Colonic mucosa (tissue), 4 donors: ENCODE data around the gene CRAMP1. TPM values are rescaled to one million over a fixed set of nuclear protein-coding genes. Genes with fewer than 3 reads are reported as not detected.
A peak's percentile ranks its signal among the peaks of the same experiment; 100 is the strongest.

ENCODE experiments used
- DNase-seq: peaks from one replicate; pipeline ENCODE4 v3.0.0-alpha.2; 2020
- H3K27ac ChIP-seq: fragments of 200-600 bp; one replicate; pipeline ENCODE4 v1.8.0; 2021
- H3K27me3 ChIP-seq: fragments of 200-600 bp; one replicate; pipeline ENCODE4 v1.8.0; 2021
- H3K36me3 ChIP-seq: fragments of 200-600 bp; one replicate; pipeline ENCODE4 v1.8.0; 2021
- H3K4me1 ChIP-seq: fragments of 200-600 bp; one replicate; pipeline ENCODE4 v1.8.0; 2021; ENCODE audit warnings: mild to moderate bottlenecking
- H3K4me3 ChIP-seq: fragments of 200-600 bp; one replicate; pipeline ENCODE4 v1.8.0; 2021
- H3K9ac ChIP-seq, 2 donors: one replicate each; pipeline ENCODE4 v1.7.0; 2013; ENCODE audit warnings: control low read depth in 2 of 2, low read depth in 2 of 2, low read length in 2 of 2
- H3K9me3 ChIP-seq: fragments of 200-600 bp; one replicate; pipeline ENCODE4 v1.8.0; 2021
- intact Hi-C: fragments of 100-400 bp; cut with DNase I; formaldehyde crosslinking; loops from one replicate; pipeline ENCODE4 v1.14.1; 2022
- total RNA-seq, 2 donors: library from RNA; stranded (reverse); fragmentation: NEBNext Ultra II Directional in 1 of 2; extraction: Animal tissue kit (Norgen Biotek cat#: 25700) in 1 of 2; gene quantifications; one replicate each; pipeline ENCODE4 v1.2.1, GENCODE V29; 2021
- TF ChIP-seq, protein P1 (sequence below): fragments of 200-600 bp; IDR thresholded peaks from one replicate; pipeline ENCODE4 v1.8.0; 2022; ENCODE audit warnings: antibody characterized with exemption, mild to moderate bottlenecking
- donor health status: healthy.
- donor health status: DM: no; HTN: no; CAD: no.
- donor health status: DM: no; HTN: no; CAD: no.

Gene CRAMP1
- total RNA-seq, 2 donors from 2014 or later, result 13.6 to 17.1 TPM

DNA sequence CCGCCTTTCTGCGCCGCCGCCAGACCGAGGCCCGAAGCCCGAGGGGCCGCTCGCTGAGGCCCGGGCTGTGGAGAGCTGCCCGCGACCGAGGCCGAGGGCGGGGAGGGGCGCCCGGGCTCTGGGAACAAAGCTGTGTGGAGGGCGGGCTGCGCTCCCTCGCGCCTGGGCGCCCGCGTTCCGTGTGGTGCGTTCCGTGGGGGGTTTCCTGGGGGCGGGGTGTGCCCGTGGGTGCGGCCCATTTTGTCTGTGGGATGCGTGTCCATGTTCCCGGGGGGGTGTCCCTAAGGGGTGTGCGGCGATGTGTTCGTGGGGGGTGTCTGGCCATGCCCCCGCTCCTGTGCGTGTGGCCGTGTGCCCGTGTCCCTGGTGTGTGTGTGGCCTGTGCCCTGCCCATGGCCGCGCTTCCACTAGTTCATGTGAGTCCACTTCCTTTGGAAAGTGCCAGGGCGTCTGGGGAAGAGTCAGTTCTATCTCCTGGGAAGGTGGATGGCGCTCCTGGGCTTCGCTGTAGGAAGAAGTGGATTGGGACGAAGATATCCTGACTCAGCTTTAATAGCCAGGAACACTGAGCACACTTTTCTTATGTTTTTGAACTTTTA is 66.4 kb downstream of the CRAMP1 start:
- intact Hi-C loops, result no loop called here
- Histone ChIP-seq H3K4me3 (peak overlapping the region; percentile 86), H3K27ac (peak overlapping the region; percentile 63), H3K36me3 (peaks cover 5% of the 10 kb centered on the region), H3K4me1 (no peaks in the 10 kb centered on the region), H3K9me3 (no peaks in the 10 kb centered on the region), H3K27me3 (no peaks in the 10 kb centered on the region), H3K9ac (peak overlapping the region; percentile 76 to 85)
- DNase-seq, result peak; percentile 50
- TF ChIP-seq, protein P1, sequence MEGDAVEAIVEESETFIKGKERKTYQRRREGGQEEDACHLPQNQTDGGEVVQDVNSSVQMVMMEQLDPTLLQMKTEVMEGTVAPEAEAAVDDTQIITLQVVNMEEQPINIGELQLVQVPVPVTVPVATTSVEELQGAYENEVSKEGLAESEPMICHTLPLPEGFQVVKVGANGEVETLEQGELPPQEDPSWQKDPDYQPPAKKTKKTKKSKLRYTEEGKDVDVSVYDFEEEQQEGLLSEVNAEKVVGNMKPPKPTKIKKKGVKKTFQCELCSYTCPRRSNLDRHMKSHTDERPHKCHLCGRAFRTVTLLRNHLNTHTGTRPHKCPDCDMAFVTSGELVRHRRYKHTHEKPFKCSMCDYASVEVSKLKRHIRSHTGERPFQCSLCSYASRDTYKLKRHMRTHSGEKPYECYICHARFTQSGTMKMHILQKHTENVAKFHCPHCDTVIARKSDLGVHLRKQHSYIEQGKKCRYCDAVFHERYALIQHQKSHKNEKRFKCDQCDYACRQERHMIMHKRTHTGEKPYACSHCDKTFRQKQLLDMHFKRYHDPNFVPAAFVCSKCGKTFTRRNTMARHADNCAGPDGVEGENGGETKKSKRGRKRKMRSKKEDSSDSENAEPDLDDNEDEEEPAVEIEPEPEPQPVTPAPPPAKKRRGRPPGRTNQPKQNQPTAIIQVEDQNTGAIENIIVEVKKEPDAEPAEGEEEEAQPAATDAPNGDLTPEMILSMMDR, result no peak

DNA sequence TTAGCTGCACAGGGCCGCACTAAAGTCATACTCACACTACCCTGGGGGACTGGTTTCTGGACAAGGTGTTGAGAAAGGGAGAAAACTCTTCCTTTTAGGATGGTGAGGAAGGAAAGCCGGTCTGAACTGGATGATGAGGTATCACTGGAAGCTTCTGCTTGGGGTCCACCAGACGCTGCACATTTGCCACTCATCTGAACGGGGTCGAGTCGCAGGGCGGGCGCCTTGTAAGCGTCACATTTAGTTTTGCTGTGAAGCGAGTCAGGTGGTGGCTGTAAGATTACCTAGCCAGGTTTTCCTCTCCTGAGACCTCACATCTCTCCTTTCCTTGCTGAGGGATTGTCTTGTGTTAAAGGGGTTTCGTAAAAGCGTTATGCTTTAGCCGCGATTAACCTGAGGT is 68.2 kb downstream of the CRAMP1 start:
- intact Hi-C loops, result no loop called here
- Histone ChIP-seq H3K9me3 (no peaks in the 10 kb centered on the region), H3K4me1 (no peaks in the 10 kb centered on the region), H3K27ac (no peak overlapping the region), H3K36me3 (no peaks in the 10 kb centered on the region), H3K9ac (no peak overlapping the region), H3K4me3 (no peak overlapping the region), H3K27me3 (no peaks in the 10 kb centered on the region)
- TF ChIP-seq, protein P1, result no peak
- no peak for DNase-seq

DNA sequence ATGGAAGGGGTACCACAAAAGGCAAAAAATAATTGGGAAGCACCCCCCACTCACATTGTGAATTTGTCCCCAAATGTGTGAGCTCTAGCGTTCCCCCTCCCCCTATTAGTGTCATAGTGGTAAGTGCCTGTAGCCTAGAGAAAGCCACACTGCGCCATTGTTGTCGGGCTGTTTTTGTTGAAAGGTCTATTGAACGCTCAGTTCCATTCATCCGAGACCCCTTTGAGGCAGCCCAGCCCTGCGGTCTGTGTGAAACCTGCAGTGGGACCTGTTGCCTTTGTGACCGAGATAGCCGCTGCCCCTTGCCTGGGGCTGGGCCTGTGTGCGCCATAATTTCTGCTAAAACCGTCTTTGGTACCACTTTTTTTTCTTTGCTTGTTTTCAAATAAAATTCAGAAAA is 68.9 kb downstream of the CRAMP1 start:
- H3K9me3 ChIP-seq, result no peaks in the 10 kb centered on the region
- H3K9ac ChIP-seq, result no peak overlapping the region
- no peaks in the 10 kb centered on the region for H3K4me1 ChIP-seq
- no peaks in the 10 kb centered on the region for H3K27me3 ChIP-seq
- intact Hi-C loops, result no loop called here
- no peak overlapping the region for H3K27ac ChIP-seq
- TF ChIP-seq, protein P1, result no peak
- H3K4me3 ChIP-seq, result no peak overlapping the region
- no peaks in the 10 kb centered on the region for H3K36me3 ChIP-seq
- DNase-seq, result no peak

DNA sequence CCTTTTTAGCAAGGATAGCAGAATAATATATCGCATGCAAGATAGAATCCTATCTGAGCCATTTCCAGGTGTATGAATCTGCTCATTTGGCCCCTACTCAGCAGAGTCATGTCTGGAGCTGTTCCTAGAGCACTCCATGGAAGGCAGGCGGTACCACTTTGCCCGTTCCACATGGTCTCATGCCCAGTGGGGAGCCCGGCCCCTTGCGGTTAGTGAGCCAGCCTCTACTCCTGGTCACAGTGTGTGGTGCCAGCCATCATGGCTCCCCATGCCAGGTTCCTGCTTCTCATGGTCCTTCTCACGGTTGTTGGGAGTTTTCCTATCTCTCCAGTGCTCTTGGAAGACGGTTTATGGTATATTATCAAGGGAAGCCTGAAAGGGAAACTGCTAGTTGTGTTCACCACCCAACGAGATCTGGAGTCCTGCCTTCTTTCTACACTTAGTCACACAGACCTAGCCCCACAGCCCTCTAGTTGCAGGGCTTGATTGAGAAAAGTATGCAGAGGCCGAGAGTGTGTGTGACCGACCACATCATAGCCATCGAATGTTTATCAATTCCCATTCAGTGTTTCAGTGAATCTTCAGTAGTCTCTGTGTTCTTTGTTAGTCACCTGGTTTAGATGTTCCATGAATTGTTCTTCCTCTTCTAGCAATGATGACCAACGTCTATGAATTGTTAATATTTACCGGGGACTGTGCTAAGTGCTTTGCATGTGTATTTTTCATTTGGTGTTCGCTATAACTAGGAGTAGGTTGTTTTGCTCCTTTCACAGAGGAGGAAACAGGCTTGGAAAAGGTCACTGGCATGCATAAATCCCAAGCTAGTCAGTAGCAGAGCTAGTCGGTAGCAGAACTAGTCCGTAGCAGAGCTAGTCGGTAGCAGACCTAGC is 75.5 kb downstream of the CRAMP1 start:
- Histone ChIP-seq H3K9ac (no peak overlapping the region), H3K4me1 (no peaks in the 10 kb centered on the region), H3K27ac (no peak overlapping the region), H3K36me3 (no peaks in the 10 kb centered on the region), H3K27me3 (no peaks in the 10 kb centered on the region), H3K9me3 (no peaks in the 10 kb centered on the region), H3K4me3 (no peak overlapping the region)
- no peak for DNase-seq
- intact Hi-C loops, result no loop called here
- TF ChIP-seq, protein P1, result no peak

DNA sequence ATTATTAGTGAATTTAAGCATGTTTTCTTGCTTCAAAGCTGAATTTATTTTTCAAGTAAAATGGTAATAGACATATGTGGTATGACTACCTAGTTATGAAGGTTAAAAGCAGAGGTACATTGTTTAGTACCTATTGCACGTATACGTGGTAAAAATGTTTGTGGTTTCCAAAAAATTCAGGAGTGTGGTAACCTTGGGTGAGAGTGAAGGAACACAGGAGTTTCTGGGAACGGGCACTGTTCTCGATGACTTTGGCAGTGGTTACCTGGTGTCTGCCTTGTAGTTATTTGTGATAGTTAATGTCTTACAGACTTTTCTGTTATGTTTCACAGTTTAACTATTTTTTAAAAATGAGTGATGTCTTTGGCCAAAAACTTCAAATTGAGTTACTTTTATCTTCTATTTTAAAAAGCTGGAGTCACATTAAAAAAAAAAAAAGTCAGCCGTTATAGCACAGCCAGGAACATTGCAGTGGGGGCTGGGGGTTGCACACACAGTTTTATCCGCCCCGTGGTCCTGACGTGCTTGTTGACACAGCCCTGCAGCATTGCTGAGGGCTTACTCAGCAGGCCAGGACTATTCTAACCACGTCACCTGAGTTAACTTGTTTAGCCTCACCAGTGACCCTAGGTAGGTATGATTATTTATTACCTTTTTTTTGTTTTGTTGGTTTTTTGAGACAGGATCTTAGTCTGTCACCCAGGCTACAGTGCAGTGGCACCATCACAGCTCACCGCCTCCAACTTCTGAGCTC is 76.8 kb downstream of the CRAMP1 start:
- H3K9ac ChIP-seq, result no peak overlapping the region
- DNase-seq, result no peak
- H3K4me1 ChIP-seq, result no peaks in the 10 kb centered on the region
- no peak overlapping the region for H3K4me3 ChIP-seq
- intact Hi-C loops, result no loop called here
- no peak overlapping the region for H3K27ac ChIP-seq
- TF ChIP-seq, protein P1, result no peak
- H3K36me3 ChIP-seq, result peaks cover 2% of the 10 kb centered on the region
- no peaks in the 10 kb centered on the region for H3K9me3 ChIP-seq
- no peaks in the 10 kb centered on the region for H3K27me3 ChIP-seq
